ENCODE data around the gene MED26. TPM values are rescaled to one million over a fixed set of nuclear protein-coding genes. Genes with fewer than 3 reads are reported as not detected.
A peak's percentile ranks its signal among the peaks of the same experiment; 100 is the strongest.

The MED26 gene
- total and polyA plus RNA-seq, 9 of the 15 experiments (the other 6 are each of a cell fraction or from before 2014, with no cell fraction given), result 0.71 to 15.1 (median 6.2) TPM

DNA sequence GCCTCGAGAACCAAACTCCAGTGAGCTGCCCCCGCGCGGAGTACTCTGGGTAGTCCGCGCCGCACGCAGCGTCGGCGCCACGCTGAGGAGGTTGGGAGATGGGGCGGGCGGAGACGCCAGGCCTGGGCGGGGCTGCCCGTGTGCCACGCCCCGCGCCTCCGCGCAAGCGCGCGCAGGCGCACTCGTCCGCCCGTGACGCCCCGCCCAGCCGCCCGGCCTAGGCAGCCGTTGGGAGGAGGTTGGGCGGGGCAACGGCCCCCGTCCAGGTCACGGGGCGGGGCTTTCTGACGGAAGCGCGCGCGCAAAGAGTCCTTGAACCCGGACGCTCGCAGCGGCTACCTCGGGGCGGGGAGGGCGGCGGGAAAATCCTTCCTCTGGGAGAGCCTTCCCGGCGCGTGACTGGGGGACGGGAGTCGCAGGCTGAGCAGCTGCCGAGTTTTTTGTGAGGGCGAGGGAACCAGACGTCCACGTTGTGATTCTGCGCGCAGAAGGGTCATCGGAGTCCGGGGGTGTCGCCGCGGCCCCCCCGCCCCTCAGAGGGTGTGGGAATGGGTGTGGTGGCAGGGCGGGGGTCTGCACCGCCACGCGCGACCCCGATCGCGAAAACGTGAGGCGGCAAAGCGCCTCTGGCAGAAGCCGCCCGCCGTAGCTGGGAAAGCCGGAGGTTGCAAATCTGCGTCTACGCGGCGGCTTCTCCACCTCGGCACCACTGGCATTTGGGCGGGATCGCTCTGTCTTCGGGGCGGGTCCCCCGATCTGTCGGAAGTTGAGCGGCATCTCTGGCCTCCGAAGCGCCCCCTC is at the start of gene MED26 (continued):
- TF ChIP-seq ZNF561 (CRISPR knock-in tag; conservative IDR thresholded peaks at IDR 0.05), result no peak
- peak; percentile 35; the same call in 1 of the 2 replicates for TF ChIP-seq ETV5 (CRISPR knock-in tag; IDR thresholded peaks at IDR 0.05; ENCODE audit: low read depth)
- no peak for TF ChIP-seq MXI1 (IDR thresholded peaks at IDR 0.05; ENCODE audit: low read depth, low read length)
- TF ChIP-seq ZBTB8A (IDR thresholded peaks at IDR 0.05; ENCODE audit: partially characterized antibody), result no peak
- TF ChIP-seq, protein P1, sequence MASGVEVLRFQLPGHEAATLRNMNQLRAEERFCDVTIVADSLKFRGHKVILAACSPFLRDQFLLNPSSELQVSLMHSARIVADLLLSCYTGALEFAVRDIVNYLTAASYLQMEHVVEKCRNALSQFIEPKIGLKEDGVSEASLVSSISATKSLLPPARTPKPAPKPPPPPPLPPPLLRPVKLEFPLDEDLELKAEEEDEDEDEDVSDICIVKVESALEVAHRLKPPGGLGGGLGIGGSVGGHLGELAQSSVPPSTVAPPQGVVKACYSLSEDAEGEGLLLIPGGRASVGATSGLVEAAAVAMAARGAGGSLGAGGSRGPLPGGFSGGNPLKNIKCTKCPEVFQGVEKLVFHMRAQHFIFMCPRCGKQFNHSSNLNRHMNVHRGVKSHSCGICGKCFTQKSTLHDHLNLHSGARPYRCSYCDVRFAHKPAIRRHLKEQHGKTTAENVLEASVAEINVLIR (CRISPR knock-in tag; IDR thresholded peaks at IDR 0.05), result peak; percentile 3; the same call in 1 of the 2 replicates
- TF ChIP-seq, protein P2, sequence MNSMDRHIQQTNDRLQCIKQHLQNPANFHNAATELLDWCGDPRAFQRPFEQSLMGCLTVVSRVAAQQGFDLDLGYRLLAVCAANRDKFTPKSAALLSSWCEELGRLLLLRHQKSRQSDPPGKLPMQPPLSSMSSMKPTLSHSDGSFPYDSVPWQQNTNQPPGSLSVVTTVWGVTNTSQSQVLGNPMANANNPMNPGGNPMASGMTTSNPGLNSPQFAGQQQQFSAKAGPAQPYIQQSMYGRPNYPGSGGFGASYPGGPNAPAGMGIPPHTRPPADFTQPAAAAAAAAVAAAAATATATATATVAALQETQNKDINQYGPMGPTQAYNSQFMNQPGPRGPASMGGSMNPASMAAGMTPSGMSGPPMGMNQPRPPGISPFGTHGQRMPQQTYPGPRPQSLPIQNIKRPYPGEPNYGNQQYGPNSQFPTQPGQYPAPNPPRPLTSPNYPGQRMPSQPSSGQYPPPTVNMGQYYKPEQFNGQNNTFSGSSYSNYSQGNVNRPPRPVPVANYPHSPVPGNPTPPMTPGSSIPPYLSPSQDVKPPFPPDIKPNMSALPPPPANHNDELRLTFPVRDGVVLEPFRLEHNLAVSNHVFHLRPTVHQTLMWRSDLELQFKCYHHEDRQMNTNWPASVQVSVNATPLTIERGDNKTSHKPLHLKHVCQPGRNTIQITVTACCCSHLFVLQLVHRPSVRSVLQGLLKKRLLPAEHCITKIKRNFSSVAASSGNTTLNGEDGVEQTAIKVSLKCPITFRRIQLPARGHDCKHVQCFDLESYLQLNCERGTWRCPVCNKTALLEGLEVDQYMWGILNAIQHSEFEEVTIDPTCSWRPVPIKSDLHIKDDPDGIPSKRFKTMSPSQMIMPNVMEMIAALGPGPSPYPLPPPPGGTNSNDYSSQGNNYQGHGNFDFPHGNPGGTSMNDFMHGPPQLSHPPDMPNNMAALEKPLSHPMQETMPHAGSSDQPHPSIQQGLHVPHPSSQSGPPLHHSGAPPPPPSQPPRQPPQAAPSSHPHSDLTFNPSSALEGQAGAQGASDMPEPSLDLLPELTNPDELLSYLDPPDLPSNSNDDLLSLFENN (IDR thresholded peaks at IDR 0.05; ENCODE audit: low read depth in 2 of 2, low read length in 2 of 2), result 0 out of 4 replicates have a peak, but pooled peaks of 1 of the 2 experiments have one; percentile 11
- TF ChIP-seq ZNF778 (CRISPR knock-in tag; IDR thresholded peaks at IDR 0.05), result no peak
- TF ChIP-seq SRF (CRISPR knock-in tag; IDR thresholded peaks at IDR 0.05), result peak in 1 of 2 experiments; percentile 52; a peak in 1 of 4 replicates
- TF ChIP-seq, protein P3, sequence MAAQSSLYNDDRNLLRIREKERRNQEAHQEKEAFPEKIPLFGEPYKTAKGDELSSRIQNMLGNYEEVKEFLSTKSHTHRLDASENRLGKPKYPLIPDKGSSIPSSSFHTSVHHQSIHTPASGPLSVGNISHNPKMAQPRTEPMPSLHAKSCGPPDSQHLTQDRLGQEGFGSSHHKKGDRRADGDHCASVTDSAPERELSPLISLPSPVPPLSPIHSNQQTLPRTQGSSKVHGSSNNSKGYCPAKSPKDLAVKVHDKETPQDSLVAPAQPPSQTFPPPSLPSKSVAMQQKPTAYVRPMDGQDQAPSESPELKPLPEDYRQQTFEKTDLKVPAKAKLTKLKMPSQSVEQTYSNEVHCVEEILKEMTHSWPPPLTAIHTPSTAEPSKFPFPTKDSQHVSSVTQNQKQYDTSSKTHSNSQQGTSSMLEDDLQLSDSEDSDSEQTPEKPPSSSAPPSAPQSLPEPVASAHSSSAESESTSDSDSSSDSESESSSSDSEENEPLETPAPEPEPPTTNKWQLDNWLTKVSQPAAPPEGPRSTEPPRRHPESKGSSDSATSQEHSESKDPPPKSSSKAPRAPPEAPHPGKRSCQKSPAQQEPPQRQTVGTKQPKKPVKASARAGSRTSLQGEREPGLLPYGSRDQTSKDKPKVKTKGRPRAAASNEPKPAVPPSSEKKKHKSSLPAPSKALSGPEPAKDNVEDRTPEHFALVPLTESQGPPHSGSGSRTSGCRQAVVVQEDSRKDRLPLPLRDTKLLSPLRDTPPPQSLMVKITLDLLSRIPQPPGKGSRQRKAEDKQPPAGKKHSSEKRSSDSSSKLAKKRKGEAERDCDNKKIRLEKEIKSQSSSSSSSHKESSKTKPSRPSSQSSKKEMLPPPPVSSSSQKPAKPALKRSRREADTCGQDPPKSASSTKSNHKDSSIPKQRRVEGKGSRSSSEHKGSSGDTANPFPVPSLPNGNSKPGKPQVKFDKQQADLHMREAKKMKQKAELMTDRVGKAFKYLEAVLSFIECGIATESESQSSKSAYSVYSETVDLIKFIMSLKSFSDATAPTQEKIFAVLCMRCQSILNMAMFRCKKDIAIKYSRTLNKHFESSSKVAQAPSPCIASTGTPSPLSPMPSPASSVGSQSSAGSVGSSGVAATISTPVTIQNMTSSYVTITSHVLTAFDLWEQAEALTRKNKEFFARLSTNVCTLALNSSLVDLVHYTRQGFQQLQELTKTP (IDR thresholded peaks at IDR 0.05; ENCODE audit: low read depth in 1 of 2, partially characterized antibody in 2 of 2), result peak; percentile 34
- no peak for TF ChIP-seq ETS2 (tag; IDR thresholded peaks at IDR 0.05; ENCODE audit: borderline replicate concordance, poor library complexity, severe bottlenecking)
- TF ChIP-seq ELF4 (CRISPR knock-in tag; IDR thresholded peaks at IDR 0.05), result 0 out of 2 replicates have a peak, but pooled peaks have one; percentile 3
- no peak for TF ChIP-seq NELFE (IDR thresholded peaks at IDR 0.05; ENCODE audit: insufficient read depth, insufficient read length)

Measured in K562 (cell line).